ENCODE results near the gene TBC1D23.

GRCh38 chr3:100227511-100227921 is 33.3 kb upstream of the TBC1D23 start:
- no peak for TF ChIP-seq POLR2A (IDR thresholded peaks at IDR 0.05)
- TF ChIP-seq CTCF (IDR thresholded peaks at IDR 0.05) = no peak
